Epithelial cell of alveolus of lung (primary cell): ENCODE measurements around the gene KRTAP10-3. TPM values are rescaled to one million over a fixed set of nuclear protein-coding genes. Genes with fewer than 3 reads are reported as not detected.

Experiments
- total RNA-seq: library from RNA; depleted of rRNA; stranded (reverse); fragments of >200 nt; gene quantifications from 2 replicates; pipeline ENCODE4 v1.2.1, GENCODE V29; 2015

KRTAP10-3 gene, protein sequence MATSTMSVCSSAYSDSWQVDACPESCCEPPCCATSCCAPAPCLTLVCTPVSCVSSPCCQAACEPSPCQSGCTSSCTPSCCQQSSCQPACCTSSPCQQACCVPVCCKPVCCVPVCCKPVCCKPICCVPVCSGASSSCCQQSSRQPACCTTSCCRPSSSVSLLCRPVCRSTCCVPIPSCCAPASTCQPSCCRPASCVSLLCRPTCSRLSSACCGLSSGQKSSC
- not detected in 2 replicates for total RNA-seq

DNA sequence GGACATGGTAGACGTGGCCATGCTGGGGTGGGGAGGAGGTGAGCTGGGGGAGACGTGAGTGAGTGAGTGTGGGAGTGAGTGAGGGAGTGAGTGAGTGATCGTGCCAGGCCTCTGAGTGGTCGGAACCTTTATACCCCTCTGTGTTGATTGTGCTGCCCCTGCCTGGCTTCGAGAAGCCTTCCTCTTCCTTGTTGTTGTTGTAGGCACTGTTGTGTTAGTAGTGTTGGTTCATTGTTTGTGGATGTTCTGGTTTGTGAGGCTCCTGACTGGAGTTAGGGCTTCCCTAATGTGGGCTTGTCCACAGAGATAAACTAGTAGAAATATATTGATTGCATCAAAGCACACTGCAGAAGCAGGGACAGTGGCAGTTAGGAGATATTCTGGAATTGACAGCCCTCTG is at the start of gene KRTAP10-3:
KRTAP10-3 (minus strand) TSS at position 101 of the 400 bp plus-strand sequence; CDS start at position 21, 80 bp downstream.

DNA sequence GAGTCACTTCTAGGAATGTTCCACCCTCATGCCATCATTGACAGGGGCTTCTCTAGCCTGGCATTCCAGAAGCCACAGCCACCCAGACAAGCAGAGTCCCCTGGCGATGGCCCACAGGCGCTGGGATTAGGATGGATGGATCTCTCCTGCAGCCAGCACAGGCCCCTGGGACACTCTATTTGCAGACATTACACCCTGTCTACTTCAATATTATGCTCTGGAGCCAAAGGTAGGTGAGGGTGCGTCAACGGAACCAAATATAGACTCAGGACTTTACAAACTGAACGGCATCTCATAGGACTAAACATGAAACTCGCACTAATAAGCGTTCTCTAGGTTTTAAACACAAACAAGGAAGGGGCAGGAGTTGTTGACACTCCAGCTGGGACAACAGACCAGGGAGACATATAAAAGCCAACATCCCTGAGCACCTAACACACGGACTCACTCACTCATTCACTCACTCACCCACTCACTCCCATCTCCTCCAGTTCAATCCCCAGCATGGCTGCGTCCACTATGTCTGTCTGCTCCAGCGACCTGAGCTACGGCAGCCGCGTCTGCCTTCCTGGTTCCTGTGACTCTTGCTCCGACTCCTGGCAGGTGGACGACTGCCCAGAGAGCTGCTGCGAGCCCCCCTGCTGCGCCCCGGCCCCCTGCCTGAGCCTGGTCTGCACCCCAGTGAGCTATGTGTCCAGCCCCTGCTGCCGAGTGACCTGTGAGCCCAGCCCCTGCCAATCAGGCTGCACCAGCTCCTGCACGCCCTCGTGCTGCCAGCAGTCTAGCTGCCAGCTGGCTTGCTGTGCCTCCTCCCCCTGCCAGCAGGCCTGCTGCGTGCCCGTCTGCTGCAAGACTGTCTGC is 41.8 kb upstream of the KRTAP10-3 start, which contains the start of gene KRTAP10-7:
KRTAP10-7 (plus strand) TSS at position 480 of the 861 bp plus-strand sequence; CDS start at position 505, 25 bp downstream.

DNA sequence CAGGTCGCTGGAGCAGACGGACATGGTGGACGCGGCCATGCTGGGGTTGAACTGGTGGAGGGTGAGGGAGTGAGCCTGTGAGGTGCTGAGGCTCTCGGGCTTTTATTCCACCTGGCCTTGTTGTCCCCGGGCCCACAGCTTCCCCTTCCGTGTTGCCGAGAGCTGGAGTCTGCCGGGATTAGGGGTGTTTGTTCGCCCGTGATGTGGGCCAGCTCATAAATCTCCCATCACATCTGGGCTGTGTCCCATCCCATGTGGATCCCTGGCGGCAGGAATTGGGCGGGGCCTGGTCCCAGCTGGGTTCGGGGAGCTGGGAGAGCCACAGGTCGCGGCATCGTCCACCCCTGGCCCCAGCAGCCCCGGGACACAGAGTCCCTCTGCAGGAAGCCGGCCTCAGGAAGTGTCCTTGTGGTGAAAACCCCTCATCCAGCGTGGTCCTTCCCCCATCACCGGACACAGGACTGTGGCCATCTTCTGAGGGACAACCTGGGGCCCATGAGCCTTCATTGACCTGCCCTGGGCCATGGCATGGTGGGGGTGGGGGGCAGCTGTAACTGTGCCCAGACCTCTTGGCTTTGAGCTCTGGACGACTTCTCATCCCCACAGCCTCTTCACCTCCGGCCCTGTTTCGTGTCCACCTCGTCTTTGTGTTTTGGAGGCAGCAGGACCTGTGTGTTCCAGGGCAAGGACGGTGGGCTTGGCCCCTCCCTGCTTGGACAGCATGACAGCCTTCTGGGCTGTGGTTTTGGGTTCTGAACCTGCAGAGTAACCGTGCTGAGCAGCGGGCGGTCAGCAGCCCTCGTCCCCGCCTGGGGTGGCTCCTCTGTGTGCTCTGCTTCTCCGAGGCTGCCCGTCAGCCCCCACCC is 34.1 kb upstream of the KRTAP10-3 start, which contains the start of gene KRTAP10-6:
KRTAP10-6 (minus strand) TSS at position 60 of the 866 bp plus-strand sequence; CDS start at position 39, 21 bp downstream.

GRCh38 chr21:44580231-44580821 is 21.7 kb upstream of the KRTAP10-3 start, which contains the start of gene KRTAP10-5:
TSS of gene KRTAP10-5 (minus strand) at chr21:44580604. CDS start at chr21:44580578, 26 bp downstream.

DNA sequence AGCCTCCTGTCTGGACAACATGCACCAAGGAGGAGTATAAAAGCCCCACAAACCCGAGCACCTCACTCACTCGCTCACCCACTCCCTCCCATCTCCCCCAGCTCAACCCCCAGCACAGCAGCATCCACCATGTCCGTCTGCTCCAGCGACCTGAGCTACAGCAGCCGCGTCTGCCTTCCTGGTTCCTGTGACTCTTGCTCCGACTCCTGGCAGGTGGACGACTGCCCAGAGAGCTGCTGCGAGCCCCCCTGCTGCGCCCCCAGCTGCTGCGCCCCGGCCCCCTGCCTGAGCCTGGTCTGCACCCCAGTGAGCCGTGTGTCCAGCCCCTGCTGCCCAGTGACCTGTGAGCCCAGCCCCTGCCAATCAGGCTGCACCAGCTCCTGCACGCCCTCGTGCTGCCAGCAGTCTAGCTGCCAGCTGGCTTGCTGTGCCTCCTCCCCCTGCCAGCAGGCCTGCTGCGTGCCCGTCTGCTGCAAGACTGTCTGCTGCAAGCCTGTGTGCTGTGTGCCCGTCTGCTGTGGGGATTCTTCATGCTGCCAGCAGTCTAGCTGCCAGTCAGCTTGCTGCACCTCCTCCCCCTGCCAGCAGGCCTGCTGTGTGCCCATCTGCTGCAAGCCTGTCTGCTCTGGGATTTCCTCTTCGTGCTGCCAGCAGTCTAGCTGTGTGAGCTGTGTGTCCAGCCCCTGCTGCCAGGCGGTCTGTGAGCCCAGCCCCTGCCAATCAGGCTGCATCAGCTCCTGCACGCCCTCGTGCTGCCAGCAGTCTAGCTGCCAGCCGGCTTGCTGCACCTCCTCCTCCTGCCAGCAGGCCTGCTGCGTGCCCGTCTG is 15.2 kb upstream of the KRTAP10-3 start, which contains the start of gene KRTAP10-4:
KRTAP10-4 (plus strand) TSS at position 100 of the 827 bp plus-strand sequence; CDS start at position 130, 30 bp downstream.

DNA sequence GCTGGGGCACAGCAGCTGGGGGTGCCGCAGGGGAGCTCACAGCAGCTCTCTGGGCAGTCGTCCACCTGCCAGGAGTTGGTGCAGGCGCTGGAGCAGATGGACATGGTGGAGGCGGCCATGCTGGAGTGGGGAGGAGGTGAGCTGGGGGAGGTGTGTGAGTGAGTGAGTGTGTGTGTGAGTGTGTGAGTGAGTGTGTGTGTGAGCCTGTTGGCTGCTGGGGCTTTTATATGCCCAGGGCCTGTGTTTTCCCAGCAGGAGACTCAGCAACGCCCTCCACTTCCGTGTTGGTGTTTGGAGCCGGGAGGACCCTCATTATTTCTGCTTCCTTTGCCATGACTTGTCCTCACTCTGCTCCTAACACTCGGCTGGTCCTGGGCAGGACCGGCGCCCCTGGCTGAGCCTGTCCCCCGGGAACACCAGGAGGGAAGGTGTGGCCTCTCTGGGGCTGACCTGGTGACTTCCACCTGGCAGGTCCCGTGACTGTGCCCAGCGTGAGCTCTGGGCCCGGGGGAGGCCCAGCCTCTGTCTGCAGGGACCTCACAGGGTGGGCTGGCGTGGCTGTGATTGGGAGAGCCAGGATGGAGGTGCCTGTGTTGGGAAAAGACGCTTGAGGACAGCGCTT is 7.1 kb downstream of the KRTAP10-3 start, which contains the start of gene KRTAP10-2:
KRTAP10-2 (minus strand) TSS at position 166 of the 622 bp plus-strand sequence; CDS start at position 119, 47 bp downstream.

DNA sequence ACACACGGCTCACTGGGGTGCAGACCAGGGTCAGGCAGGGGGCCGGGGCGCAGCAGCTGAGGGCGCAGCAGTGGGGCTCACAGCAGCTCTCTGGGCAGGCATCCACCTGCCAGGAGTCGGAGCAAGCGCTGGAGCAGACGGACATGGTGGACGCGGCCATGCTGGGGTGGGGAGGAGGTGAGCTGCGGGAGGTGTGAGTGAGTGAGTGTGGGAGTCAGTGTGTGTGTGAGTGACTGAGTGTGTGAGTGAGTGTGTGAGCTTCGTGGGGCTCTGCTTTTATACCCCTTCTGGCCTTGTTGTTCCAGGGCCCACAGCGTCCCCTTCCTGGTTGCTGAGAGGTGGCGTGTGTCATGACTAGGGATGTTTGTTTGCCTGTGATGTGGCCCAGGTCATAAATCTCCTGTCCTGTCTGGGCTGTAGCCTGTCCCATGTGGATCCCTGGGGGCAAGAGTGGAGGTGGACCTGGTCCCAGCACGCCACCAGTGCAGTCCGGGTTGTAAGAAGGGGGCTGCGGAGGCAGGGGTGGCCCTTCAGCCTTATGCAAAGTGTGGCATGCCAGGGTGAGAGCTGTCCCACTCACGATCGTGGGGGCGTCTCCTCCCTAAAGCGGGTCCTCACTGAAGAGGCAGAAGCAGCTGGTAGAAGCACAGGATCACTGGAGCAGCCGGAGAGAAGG is 18.5 kb downstream of the KRTAP10-3 start, which contains the start of gene KRTAP10-1:
KRTAP10-1 (minus strand) TSS at position 205 of the 676 bp plus-strand sequence; CDS start at position 160, 45 bp downstream.

Other genes with a start within 250 kb of the KRTAP10-3 start
- gene CFAP410, start 219.4 kb downstream of the KRTAP10-3 start, total RNA-seq, result 11.5 and 13.5 TPM in 2 replicates
- gene TRPM2, start 205.2 kb downstream of the KRTAP10-3 start, total RNA-seq, result not detected in 2 replicates
- gene LRRC3, start 103.3 kb downstream of the KRTAP10-3 start, total RNA-seq, result 0.64 and 1.0 TPM in 2 replicates
- not detected in 2 replicates for gene KRTAP10-1, start 18.6 kb downstream of the KRTAP10-3 start, total RNA-seq
- gene KRTAP10-2, start 7.3 kb downstream of the KRTAP10-3 start, total RNA-seq, result not detected in 2 replicates
- not detected in 2 replicates for gene KRTAP10-4, start 14.9 kb upstream of the KRTAP10-3 start, total RNA-seq
- not detected in 2 replicates for gene KRTAP10-5, start 21.8 kb upstream of the KRTAP10-3 start, total RNA-seq
- not detected in 2 replicates for gene KRTAP10-6, start 33.7 kb upstream of the KRTAP10-3 start, total RNA-seq
- not detected in 2 replicates for gene KRTAP10-7, start 41.8 kb upstream of the KRTAP10-3 start, total RNA-seq
- not detected in 2 replicates for gene KRTAP10-8, start 53.3 kb upstream of the KRTAP10-3 start, total RNA-seq
- not detected in 2 replicates for gene KRTAP10-9, start 68.3 kb upstream of the KRTAP10-3 start, total RNA-seq
- gene KRTAP10-10, start 78.6 kb upstream of the KRTAP10-3 start, total RNA-seq, result not detected in 2 replicates
- not detected in 2 replicates for gene KRTAP10-11, start 87.6 kb upstream of the KRTAP10-3 start, total RNA-seq
- gene KRTAP12-4, start 95.9 kb upstream of the KRTAP10-3 start, total RNA-seq, result not detected in 2 replicates
- not detected in 2 replicates for gene KRTAP12-3, start 99.1 kb upstream of the KRTAP10-3 start, total RNA-seq
- not detected in 2 replicates for gene KRTAP12-2, start 108.1 kb upstream of the KRTAP10-3 start, total RNA-seq
- gene KRTAP12-1, start 123.4 kb upstream of the KRTAP10-3 start, total RNA-seq, result not detected in 2 replicates
- not detected in 2 replicates for gene KRTAP10-12, start 138.4 kb upstream of the KRTAP10-3 start, total RNA-seq
- gene TSPEAR, start 152.8 kb upstream of the KRTAP10-3 start, total RNA-seq, result not detected in 2 replicates
- 26.0 and 36.0 TPM in 2 replicates for gene UBE2G2, start 243.0 kb upstream of the KRTAP10-3 start, total RNA-seq